HEK293T (cell line): Measurements from ENCODE around the gene ZDHHC1.

Experiments used
- ARNT ChIP-seq: fragments of 450-650 bp; IDR thresholded peaks from 2 replicates; pipeline ENCODE4 v1.6.1; 2017; ENCODE audit warnings: mild to moderate bottlenecking
- BHLHE40 ChIP-seq: fragments of 450-650 bp; IDR thresholded peaks from 2 replicates; pipeline ENCODE4 v1.6.1; 2016; ENCODE audit warnings: mild to moderate bottlenecking, moderate library complexity, borderline replicate concordance
- FOXA1 ChIP-seq: fragments of 450-650 bp; IDR thresholded peaks from 2 replicates; pipeline ENCODE4 v1.6.1; 2016; ENCODE audit warnings: mild to moderate bottlenecking
- FOXM1 ChIP-seq: fragments of 450-650 bp; IDR thresholded peaks from 2 replicates; pipeline ENCODE4 v1.6.1; 2017; ENCODE audit warnings: mild to moderate bottlenecking, borderline replicate concordance
- L3MBTL2 ChIP-seq: fragments of 450-650 bp; conservative IDR thresholded peaks from 2 replicates; pipeline ENCODE4 v1.6.1; 2016; ENCODE audit warnings: mild to moderate bottlenecking
- ZNF384 ChIP-seq: fragments of 450-650 bp; IDR thresholded peaks from 2 replicates; pipeline ENCODE4 v1.6.1; 2016

DNA sequence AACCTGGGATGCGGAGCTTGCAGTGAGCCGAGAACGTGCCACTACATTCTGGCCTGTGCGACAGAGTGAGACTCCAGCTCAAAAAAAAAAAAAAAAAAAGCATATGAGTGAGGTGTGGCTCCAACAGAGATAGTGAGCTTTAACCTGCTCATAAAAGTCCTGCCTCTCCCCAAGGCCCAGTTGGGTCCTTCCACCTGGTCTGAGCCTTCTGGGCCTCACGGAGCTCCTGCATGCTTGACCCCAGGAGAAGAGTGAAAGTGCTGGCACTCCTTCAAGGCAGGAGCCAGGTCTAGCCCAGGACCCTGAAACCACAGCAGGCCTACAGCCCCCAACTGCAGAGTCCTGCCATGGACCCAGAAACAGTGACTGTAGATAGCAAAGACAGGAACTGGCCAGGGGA lies 32.3 kb upstream of the ZDHHC1 start:
- no peak for TF ChIP-seq FOXM1
- TF ChIP-seq L3MBTL2: no peak
- no peak for TF ChIP-seq FOXA1
- TF ChIP-seq ARNT: no peak
- no peak for TF ChIP-seq ZNF384
- no peak for TF ChIP-seq BHLHE40
